HUDEP-2 (cell line): ENCODE data around the gene CHCHD3.
"Not testable (repeated sequence)": the region's sequence is repeated elsewhere in the genome, so short reads cannot be mapped to it uniquely, and the experiment has no call there.

ENCODE experiments used
- DNase-seq, 76 experiments: peaks; one replicate each; lab custom pipeline; 2025; ENCODE audit not compliant: unreplicated experiment in 76 of 76; lab: John Stamatoyannopoulos, UW

CHCHD3 gene

GRCh38 chr7:132910657-132911056 is 171.2 kb downstream of the CHCHD3 start:
- no peak for DNase-seq

GRCh38 chr7:132907380-132907940 is 174.4 kb downstream of the CHCHD3 start:
- DNase-seq = no peak

- DNase-seq = no peak
Measured at GRCh38 chr7:132906193-132906835, 175.6 kb downstream of the CHCHD3 start.

DNA sequence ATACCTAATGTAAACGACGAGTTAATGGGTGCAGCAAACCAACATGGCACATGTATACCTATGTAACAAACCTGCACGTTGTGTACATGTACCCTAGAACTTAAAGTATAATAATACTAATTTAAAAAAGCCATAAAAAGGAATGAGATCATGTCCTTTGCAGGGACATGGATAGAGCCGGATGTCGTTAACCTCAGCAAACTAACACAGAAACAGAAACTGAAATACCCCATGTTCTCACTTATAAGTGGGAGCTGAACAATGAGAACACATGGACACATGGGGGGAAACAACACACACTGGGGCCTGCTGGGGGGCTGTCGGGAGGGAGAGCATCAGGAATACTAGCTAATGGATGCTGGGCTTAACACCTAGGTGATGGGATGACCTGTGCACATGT is 176.8 kb downstream of the CHCHD3 start:
- not testable (repeated sequence) for DNase-seq

- no peak for DNase-seq
Measured at GRCh38 chr7:132904209-132904608, 177.7 kb downstream of the CHCHD3 start.

- not testable (repeated sequence) for DNase-seq
Measured at GRCh38 chr7:132902294-132902693, 179.6 kb downstream of the CHCHD3 start.

DNA sequence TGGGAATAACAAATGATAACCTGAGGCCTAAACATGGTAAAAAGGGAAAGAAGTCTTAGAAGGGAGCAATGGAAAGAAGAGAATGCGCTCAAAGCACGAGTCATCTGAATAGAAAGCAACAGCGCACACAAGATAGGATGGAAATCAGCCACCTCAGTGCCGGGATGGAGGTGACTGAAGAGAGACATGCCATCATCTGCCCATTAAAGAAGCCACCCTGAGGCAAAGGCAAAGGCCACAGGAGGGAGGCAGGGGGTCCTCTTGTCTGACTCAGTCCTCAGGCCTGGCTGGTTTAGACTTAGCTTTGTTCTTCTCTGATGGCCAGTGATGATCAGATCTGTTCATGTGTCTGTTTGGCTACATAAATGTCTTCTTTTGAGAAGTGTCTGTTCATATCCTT is 180.6 kb downstream of the CHCHD3 start:
- no peak for DNase-seq

- peak in 2 of 76 experiments; percentile 1 to 2 for DNase-seq
Measured at GRCh38 chr7:132899833-132900232, 182.1 kb downstream of the CHCHD3 start.

DNA sequence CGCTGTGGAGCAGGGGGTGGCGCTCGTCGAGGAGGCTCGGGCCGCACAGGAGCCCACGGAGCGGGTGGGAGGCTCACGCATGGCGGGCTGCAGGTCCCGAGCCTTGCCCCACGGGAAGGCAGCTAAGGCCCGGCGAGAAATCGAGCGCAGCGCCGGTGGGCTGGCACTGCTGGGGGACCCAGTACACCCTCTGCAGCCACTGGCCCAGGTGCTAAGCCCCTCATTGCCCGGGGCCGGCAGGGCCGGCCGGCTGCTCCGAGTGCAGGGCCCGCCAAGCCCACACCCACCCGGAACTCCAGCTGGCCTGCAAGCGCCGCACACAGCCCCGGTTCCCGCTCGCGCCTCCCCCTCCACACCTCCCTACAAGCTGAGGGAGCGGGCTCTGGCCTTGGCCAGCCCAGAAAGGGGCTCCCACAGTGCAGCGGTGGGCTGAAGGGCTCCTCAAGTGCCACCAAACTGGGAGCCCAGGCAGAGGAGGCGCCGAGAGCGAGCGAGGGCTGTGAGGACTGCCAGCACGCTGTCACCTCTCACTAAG is 183.2 kb downstream of the CHCHD3 start:
- DNase-seq = not testable (repeated sequence)

- DNase-seq = no peak
Measured at GRCh38 chr7:132897093-132897687, 184.7 kb downstream of the CHCHD3 start.

DNA sequence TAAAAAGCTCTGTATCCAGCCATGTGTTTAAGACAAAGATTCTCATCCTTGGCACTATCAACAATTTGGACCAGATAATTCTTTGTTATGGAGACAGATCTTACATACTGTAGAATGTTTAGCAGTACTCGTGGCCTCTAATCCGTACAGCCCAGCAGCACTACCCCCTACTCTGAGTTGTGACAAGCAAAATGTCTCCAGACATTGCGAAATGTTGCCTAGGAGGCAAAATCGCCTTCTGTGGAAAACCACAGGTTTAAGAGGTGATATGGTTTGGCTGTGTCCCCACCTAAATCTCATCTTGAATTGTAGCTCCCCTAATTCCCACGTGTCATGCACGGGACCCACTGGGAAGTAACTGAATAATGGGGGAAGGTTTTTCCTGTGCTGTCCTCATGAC is 186.7 kb downstream of the CHCHD3 start:
- no peak for DNase-seq

GRCh38 chr7:132893560-132893959 is 188.3 kb downstream of the CHCHD3 start:
- no peak for DNase-seq

DNA sequence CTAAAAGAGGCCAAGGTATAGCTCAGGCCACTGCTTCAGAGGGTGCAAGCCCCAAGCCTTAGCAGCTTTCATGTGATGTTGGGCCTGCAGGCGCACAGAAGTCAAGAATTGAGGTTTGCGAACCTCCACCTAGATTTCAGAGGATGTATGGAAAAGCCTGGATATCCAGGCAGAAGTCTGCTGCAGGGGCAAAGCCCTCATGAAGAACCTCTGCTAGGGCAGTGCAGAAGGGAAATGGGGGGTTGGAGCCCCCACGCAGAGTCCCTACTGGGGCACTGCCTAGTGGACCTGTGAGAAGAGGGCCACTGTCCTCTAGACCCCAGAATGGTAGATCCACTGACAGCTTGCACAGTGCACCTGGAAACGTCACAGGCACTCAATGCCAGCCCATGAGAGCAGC is 189.1 kb downstream of the CHCHD3 start:
- DNase-seq = not testable (repeated sequence)

DNA sequence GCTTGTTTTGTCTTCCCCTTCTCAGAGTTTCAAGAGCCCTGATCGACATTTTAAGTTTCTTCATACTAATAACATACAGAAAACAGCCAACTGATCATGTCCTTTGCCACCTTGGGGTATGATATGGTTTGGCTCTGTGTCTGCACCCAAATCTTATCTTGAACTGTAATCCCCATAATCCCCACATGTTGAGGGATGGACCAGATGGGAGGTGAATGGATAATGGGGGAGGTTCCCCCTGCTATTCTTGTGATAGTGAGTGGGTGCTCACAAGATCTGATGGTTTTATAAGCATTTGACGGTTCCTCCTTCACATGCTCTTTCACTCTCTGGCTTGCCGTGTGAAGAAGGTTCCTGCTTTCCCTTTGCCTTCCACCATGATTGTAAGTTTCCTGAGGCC is 190.3 kb downstream of the CHCHD3 start:
- peak in 10 of 76 experiments; percentile 1 to 27 (median 4) for DNase-seq

DNA sequence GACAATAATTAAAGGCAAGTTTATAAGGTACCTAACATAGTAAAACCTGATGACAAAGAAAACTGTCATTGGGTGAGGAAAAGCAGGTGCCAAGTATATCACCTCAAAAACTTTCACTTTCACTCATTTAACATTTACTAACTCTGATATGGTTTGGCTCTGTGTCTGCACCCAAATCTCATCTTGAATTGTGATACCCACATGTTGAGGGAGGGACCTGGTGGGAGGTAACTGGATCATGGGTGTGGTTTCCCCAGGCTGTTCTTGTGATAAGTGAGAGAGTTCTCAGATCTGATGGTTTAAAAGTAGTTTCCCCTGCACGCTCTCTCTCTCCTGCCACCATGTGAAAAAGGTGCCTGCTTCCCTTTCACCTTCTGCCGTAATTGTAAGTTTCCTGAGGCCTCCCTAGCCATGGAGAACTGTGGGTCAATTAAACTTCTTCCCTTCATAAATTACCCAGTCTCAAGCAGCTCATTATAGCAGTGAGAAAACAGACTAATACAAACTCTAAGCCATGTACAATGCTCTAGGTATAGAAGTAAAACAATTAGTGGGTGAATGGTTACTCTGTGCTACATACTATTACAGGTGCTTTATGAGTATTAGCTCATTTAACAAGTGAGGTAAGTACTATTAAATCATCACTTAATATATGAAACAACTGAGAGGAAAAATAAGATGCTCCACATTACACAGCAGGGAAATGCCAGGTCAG is 199.0 kb downstream of the CHCHD3 start:
- peak in 66 of 76 experiments; percentile 1 to 73 (median 36) for DNase-seq

- no peak for DNase-seq
Measured at GRCh38 chr7:132881317-132881716, 200.6 kb downstream of the CHCHD3 start.

DNA sequence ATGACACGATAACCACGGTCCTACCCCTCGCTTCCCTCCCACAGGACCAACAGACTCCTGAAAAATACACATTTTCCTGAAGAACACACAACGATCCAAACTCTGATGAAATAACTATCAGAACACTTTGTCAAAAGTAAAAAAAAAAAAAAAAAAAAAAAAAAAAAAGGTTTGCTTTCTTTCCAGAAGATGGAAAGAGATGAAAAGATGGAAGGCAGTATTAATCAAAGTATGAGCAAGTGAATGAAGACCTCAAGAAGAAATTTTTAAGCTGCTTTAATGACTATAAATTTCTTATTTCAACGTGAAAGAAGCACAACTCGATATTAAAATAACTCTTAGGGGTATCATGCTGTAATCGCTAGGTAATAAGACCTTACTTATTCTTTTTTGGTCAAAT is 202.3 kb downstream of the CHCHD3 start:
- DNase-seq = no peak

DNA sequence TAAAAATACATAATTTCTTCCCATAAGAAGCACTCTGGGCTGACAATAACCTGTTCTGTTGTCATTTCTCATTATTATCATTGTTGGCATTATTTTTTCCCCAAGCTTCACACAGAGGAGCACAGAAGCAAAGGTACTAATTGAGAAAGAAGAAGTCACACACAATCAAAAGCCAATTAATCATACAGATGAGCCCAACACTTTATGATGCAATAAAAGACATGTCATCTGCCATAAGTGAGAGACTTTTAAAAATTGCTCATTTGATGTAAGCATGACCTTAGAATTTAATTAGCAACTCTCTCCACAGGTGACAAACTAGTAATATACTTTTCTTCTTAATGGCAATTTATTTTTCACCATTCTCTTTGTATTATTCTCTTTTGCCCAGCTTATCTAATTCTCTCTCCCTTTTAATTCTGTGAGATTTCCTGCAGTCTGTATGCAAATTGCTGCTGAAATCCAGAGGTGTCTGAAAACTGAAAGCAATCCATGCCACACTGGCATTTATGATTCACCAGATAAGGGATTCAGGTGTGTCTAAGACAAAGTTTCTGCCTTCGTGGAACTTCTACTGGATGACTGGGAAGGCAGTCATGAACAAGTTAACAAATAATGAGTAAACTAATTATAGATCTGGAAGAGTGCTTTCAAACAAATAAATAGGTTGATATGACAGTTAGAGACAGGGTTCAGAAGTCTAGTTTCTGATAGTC is 203.5 kb downstream of the CHCHD3 start:
- DNase-seq = no peak

DNA sequence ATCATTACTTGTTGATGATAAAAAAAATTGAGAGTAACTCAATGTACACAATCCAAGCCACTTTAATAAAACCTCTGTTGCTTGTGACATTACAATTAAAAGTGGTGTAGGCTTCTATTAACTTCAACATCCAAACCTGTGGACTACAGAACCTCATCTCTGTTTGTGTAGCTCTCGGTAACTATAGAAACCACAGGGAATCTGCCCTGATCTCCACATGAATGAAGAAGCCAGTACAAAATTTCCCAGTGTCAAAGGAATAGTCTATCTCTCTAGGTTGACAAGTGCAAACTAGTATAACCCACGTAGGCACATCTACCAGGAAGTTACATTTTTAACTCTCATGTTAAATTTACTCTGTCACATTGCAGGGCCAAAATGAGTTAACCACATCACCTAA is 204.3 kb downstream of the CHCHD3 start:
- no peak for DNase-seq

GRCh38 chr7:132876576-132876975 is 205.3 kb downstream of the CHCHD3 start:
- no peak for DNase-seq

DNA sequence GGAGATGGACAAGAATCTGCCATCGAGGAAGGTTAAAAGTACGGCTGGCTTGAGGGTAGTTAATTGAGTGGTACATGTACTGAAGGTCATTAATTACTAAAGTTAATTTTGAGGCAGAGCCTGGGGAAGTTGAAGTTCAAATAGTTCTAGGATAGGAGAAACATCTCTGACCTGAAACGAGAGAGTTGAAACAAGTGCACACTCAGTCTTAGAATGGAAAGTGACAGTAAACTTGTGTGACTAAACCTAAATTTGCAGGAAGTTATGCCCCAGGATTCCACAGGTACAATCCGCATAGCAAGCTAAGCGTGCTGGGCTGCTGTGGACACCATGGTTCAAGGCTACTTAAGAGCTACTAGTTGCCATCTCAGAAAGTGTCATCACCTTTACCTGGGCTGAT is 209.9 kb downstream of the CHCHD3 start:
- no peak for DNase-seq
